GM21528 (cell line): ENCODE data around the gene SLC44A3.

Source experiments
- ATAC-seq: cut with Tn5 transposase; IDR thresholded peaks from one replicate; pipeline ENCODE4 v1.9.1; 2021; ENCODE audit warnings: mild to moderate bottlenecking, moderate library complexity; ENCODE audit not compliant: unreplicated experiment, low FRiP score

The SLC44A3 gene

GRCh38 chr1:94865360-94865759 is 45.2 kb downstream of the SLC44A3 start:
- no peak for ATAC-seq

- ATAC-seq = no peak
These were observed 46.1 kb downstream of the SLC44A3 start for GRCh38 chr1:94866164-94866807.

GRCh38 chr1:94871031-94871430 is 50.9 kb downstream of the SLC44A3 start:
- no peak for ATAC-seq

GRCh38 chr1:94872771-94873495 is 52.8 kb downstream of the SLC44A3 start:
- no peak for ATAC-seq

DNA sequence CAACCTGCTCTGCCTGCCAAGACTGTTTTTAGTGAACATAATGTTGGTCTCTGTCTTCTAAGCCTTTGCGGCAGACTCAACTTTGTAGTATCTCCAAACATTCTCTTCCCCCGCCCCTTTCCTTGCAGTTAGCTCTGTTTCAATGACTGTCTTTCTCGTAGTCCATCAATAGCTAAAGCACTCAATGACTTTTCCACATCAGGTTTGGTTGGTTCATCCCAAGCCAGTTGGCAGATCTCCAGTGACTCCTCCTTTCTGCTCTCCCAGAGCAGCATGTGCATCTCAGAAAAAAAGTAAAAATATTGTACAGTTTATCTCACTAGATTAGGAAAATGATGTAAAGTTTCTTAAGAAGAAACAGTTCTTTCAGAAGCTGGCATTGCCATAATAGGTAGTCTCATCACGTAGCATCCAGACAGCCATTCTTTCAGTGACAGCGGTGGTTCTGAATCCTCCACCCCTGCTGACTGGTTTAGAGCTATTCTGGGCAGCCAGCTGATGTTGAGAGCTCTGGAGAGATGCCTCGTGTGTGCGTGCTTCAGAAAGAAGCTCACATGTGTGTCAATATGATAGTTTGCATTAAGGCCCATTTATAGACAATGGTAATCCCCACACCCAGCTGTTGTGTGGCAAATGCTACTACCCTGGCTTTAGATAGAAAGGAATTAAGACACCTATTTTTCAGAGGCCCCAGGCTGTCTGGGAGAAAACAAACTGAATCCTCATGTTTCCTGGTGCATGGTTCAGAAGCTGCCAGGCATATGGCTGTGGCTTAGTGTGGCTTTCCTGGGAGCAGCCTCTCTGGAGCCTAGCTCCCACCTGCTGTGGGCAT is 53.6 kb downstream of the SLC44A3 start:
- ATAC-seq = no peak

DNA sequence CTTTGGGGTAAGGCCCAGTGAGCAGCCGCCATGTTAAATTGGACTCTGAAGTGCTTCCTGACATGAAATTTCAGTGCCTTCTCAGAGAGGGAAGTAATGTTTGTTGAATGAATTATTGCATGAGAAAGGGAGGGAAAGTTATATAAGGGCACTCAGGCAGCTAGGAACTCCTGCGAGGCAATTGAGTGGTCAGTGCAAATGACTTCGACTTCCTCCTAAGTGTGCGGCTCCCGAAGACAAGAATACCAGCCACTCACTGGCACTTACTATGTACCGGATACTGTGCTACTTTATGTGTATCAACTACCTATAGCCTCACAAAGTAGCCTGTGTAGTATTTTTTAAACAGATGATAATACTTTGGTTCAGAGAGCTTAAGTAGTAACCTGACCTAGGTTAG is 54.3 kb downstream of the SLC44A3 start:
- ATAC-seq = no peak

DNA sequence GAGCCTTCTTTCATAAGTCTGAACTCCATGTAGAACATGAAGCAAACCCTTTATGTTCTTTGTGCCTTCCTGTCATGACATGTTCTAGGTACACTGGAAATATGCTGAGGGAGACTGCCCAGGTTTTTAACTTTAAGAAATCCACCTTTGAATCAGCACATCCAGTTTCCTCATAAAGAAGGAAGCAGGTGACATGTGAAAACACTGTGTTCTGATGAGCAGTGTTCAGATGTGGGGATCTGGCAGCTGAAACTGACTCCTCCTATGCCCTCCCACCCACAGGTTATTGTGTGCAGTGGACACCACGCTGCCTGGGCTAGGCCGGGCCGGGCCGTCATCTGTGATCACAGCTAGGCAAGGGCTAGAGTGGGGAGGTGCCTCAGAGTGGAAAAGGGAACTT is 55.6 kb downstream of the SLC44A3 start:
- ATAC-seq = no peak

DNA sequence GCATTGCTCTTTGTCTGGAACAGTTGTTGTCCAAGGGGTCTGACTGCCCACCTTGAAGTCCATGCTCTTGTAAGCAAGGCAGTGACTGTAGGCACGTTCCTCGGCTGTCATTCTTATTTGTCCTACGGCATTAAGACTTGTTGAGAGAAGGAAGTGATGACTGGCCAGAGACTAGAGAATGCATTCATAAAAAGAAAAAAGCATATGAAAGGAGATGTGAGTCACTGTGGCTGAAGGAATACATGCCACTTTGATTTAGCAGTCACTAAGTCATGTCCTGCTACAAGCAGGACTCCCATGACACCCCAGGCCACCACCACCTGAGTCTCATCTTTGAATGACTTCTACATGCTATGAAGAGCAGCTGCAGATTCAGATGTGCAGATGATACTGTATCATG is 56.2 kb downstream of the SLC44A3 start:
- no peak for ATAC-seq

- ATAC-seq = no peak
These were observed 58.2 kb downstream of the SLC44A3 start for GRCh38 chr1:94878329-94878728.

GRCh38 chr1:94883691-94884090 is 63.5 kb downstream of the SLC44A3 start:
- no peak for ATAC-seq

DNA sequence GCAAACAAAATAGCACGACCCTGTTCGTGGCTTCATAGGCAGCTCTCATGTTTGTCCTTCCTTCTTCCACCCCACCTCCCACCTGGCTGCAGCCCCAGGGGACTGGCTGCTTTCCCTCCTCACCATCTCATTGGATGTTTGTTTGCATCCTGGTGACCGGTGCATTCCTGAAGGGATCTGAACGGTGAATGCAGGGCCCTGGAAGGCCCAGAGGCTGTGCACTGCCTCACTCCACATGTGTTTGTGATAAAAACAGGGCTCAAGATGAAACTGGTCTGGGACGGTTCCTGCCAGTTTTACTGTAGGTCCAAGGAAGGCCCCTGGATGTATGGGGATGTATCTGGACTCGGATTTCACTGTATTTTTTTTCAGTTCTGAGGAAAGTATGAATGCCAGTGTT is 63.9 kb downstream of the SLC44A3 start:
- ATAC-seq = no peak

GRCh38 chr1:94884507-94884906 is 64.3 kb downstream of the SLC44A3 start:
- no peak for ATAC-seq

GRCh38 chr1:94886361-94886760 is 66.2 kb downstream of the SLC44A3 start:
- no peak for ATAC-seq

- ATAC-seq = no peak
These were observed 66.9 kb downstream of the SLC44A3 start for GRCh38 chr1:94887106-94887505.

DNA sequence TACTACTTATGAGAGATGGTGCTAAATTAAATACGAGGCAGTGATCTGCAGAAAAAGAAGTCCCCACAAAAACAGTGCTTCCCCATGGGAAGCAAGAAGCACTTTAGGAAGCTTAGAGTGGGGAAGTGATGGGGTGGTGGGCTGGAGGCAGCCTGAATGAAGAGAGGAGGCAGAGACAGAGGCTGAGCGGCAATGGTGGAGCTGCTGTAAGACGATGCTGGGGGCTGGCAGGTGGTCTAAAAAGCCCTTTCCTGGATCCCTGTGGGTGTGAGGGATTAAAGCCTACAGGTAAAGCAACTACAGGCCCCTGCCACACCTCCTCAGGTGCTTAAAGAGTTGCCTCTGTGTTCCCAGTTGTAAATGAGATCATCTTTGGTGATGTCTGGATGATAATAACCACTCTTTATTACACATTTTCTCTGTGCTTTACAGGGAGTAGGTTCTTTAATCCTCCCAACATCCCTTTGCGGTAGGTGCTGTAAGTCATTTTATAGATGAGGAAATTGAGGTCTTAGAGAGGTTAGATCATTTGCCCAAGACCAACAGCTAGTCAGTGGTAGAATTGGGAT is 67.5 kb downstream of the SLC44A3 start:
- ATAC-seq = no peak

DNA sequence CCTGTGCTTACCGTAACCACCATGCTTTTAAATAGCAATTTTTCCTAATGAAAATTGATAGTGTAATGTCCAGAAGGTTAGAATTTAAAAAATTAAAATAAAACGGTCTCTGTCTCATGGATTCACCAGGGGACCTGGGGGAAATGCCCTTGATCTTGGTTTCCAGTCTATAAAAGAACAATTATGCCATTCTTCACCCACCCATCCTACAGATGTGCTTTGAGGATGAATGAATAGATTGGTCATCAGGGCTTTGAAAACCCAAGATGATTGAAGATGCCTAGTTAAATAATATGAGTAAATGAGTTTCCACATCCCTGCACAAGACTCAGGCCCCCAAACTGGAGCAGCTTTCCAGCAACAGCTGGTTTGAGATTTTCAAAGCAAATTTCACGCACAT is 68.0 kb downstream of the SLC44A3 start:
- ATAC-seq = no peak

GRCh38 chr1:94892604-94893254 is 72.6 kb downstream of the SLC44A3 start:
- ATAC-seq = no peak

- ATAC-seq = no peak
These were observed 74.5 kb downstream of the SLC44A3 start for GRCh38 chr1:94894630-94895029.

- ATAC-seq = no peak
These were observed 75.4 kb downstream of the SLC44A3 start for GRCh38 chr1:94895518-94895917.

DNA sequence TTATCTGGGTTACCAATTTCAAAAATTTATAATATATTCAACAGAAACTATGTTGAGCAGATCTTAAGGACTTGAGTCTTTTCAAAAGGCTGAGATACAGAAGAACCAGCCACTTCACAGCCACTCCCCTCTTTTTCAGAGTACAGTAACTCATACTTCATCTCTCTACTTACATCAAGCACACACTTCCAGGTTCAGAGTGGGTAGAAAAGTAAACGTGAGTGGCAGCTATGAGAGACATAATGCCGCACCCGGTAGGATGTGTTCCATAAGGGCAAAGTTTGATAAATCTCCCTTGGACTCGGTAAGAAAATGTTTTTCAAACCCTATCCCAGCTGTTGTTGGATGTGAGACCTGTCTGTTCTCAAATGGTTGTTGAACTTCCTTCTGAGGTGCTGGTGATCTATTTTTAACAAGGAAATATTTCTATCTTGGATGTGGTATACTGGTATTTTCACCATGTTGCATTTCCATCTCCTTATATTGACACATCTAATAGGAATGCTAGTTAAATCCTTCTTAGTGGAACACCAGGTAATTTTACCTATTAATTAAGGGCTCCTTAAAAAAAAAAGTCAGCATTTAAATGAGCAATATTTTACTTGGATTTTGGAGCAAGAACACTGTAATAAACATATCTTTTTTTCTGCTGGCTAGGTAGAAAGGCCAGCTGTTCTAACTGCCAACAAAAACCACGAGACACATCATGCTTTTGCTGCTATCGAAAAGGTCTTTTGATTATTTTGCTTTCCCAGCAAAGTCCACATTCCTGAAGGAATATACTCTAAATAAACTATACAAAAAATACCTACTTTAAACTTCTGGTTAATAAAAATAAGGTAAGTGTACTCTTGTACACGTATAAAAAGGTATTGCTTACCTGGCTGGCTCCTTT is 78.6 kb downstream of the SLC44A3 start:
- no peak for ATAC-seq
